Upper lobe of right lung (tissue), 1 donor: ENCODE measurements around the gene UNC5C. TPM values are rescaled to one million over a fixed set of nuclear protein-coding genes. Genes with fewer than 3 reads are reported as not detected.

Experiments
- ATAC-seq: fragments of 200-7000 bp; cut with Tn5 transposase; one replicate; pipeline ENCODE4 v1.9.1; 2020; ENCODE audit warnings: mild to moderate bottlenecking, moderate library complexity
- DNase-seq: peaks from one replicate; pipeline ENCODE4 v3.0.0-alpha.2; 2020
- H3K27ac ChIP-seq: fragments of 200-600 bp; one replicate; pipeline ENCODE4 v1.8.0; 2022
- H3K27me3 ChIP-seq: fragments of 200-600 bp; one replicate; pipeline ENCODE4 v1.8.0; 2022; ENCODE audit warnings: mild to moderate bottlenecking
- H3K36me3 ChIP-seq: fragments of 200-600 bp; one replicate; pipeline ENCODE4 v1.8.0; 2022
- H3K4me1 ChIP-seq: fragments of 200-600 bp; one replicate; pipeline ENCODE4 v1.8.0; 2022
- H3K4me3 ChIP-seq: fragments of 200-600 bp; one replicate; pipeline ENCODE4 v1.8.0; 2022; ENCODE audit warnings: mild to moderate bottlenecking
- H3K9me3 ChIP-seq: fragments of 200-600 bp; one replicate; pipeline ENCODE4 v1.8.0; 2022
- CTCF ChIP-seq: fragments of 200-600 bp; IDR thresholded peaks from one replicate; pipeline ENCODE4 v1.8.0; 2022; ENCODE audit warnings: antibody characterized with exemption
- intact Hi-C: fragments of 100-400 bp; cut with DNase I; formaldehyde crosslinking; loops from one replicate; pipeline ENCODE4 v1.11.0; 2022
- total RNA-seq: library from RNA; stranded (reverse); fragmentation: NEBNext Ultra II Directional; extraction: Animal tissue kit (Norgen Biotek cat#: 25700); gene quantifications from one replicate; pipeline ENCODE4 v1.2.1, GENCODE V29; 2021
- donor health status: DM: no; HTN: yes; CAD: no; lungs with severe emphysema.

Gene UNC5C
- total RNA-seq, 1 donor from 2014 or later = 6.7 TPM

- TF ChIP-seq CTCF = no peak
- no peaks in the 10 kb centered on the region for H3K36me3 ChIP-seq
- H3K27me3 ChIP-seq = no peaks in the 10 kb centered on the region
- H3K4me1 ChIP-seq = no peaks in the 10 kb centered on the region
- no peak overlapping the region for H3K27ac ChIP-seq
- ATAC-seq (no peak), DNase-seq (no peak)
- H3K4me3 ChIP-seq = no peak overlapping the region
- intact Hi-C loops = no loop called here
- H3K9me3 ChIP-seq = no peaks in the 10 kb centered on the region
Measured at GRCh38 chr4:95268819-95269565, 279.8 kb downstream of the UNC5C start.

GRCh38 chr4:95267081-95267480 lies 281.7 kb downstream of the UNC5C start:
- H3K9me3 ChIP-seq = no peaks in the 10 kb centered on the region
- DNase-seq = no peak
- H3K4me3 ChIP-seq = no peak overlapping the region
- TF ChIP-seq CTCF = no peak
- no peaks in the 10 kb centered on the region for H3K27me3 ChIP-seq
- H3K27ac ChIP-seq = no peak overlapping the region
- H3K4me1 ChIP-seq = no peaks in the 10 kb centered on the region
- H3K36me3 ChIP-seq = no peaks in the 10 kb centered on the region
- no peak for ATAC-seq
- intact Hi-C loops = no loop called here

GRCh38 chr4:95265814-95266740 lies 282.7 kb downstream of the UNC5C start:
- no peak overlapping the region for H3K4me3 ChIP-seq
- no peaks in the 10 kb centered on the region for H3K9me3 ChIP-seq
- no peaks in the 10 kb centered on the region for H3K4me1 ChIP-seq
- H3K27ac ChIP-seq = no peak overlapping the region
- intact Hi-C loops = no loop called here
- H3K36me3 ChIP-seq = no peaks in the 10 kb centered on the region
- ATAC-seq = no peak
- TF ChIP-seq CTCF = no peak
- no peaks in the 10 kb centered on the region for H3K27me3 ChIP-seq
- DNase-seq = no peak

GRCh38 chr4:95264843-95265242 lies 283.9 kb downstream of the UNC5C start:
- intact Hi-C loops = no loop called here
- H3K27me3 ChIP-seq = no peaks in the 10 kb centered on the region
- DNase-seq = no peak
- ATAC-seq = no peak
- H3K27ac ChIP-seq = no peak overlapping the region
- H3K9me3 ChIP-seq = no peaks in the 10 kb centered on the region
- no peaks in the 10 kb centered on the region for H3K4me1 ChIP-seq
- no peaks in the 10 kb centered on the region for H3K36me3 ChIP-seq
- TF ChIP-seq CTCF = no peak
- no peak overlapping the region for H3K4me3 ChIP-seq

GRCh38 chr4:95263960-95264359 lies 284.8 kb downstream of the UNC5C start:
- H3K36me3 ChIP-seq = no peaks in the 10 kb centered on the region
- DNase-seq (no peak), ATAC-seq (no peak)
- no peak overlapping the region for H3K4me3 ChIP-seq
- H3K9me3 ChIP-seq = no peaks in the 10 kb centered on the region
- no peak overlapping the region for H3K27ac ChIP-seq
- H3K27me3 ChIP-seq = no peaks in the 10 kb centered on the region
- TF ChIP-seq CTCF = no peak
- intact Hi-C loops = no loop called here
- H3K4me1 ChIP-seq = no peaks in the 10 kb centered on the region
